ENCODE data around the gene COASY.

The COASY gene

GRCh38 chr17:42571435-42572225 is 9.7 kb downstream of the COASY start:
- no peak overlapping the region for H3K4me3 ChIP-seq (ENCODE audit: low read depth, low read length)

- no peak overlapping the region for H3K4me3 ChIP-seq (ENCODE audit: low read depth, low read length)
Measured at GRCh38 chr17:42573095-42573494, 11.1 kb downstream of the COASY start.

- no peak overlapping the region for H3K4me3 ChIP-seq (ENCODE audit: low read depth, low read length)
Measured at GRCh38 chr17:42574463-42574862, 12.5 kb downstream of the COASY start.

- H3K4me3 ChIP-seq (ENCODE audit: low read depth, low read length), result peak overlapping the region; percentile 90
Measured at GRCh38 chr17:42577140-42577531, 15.2 kb downstream of the COASY start.

- H3K4me3 ChIP-seq (ENCODE audit: low read depth, low read length), result peak within 1 kb of the TSS; percentile 90
Measured at GRCh38 chr17:42577532-42578281, 15.8 kb downstream of the COASY start, which contains the start of gene PSMC3IP. Gene PSMC3IP (minus strand): TSS chr17:42577729. CDS start chr17:42577686, 43 bp downstream.

GRCh38 chr17:42578282-42578869 is 16.4 kb downstream of the COASY start:
- peak overlapping the region; percentile 90 for H3K4me3 ChIP-seq (ENCODE audit: low read depth, low read length)

GRCh38 chr17:42579794-42580551 is 18.0 kb downstream of the COASY start:
- no peak overlapping the region for H3K4me3 ChIP-seq (ENCODE audit: low read depth, low read length)

- H3K4me3 ChIP-seq (ENCODE audit: low read depth, low read length), result no peak overlapping the region
Measured at GRCh38 chr17:42581744-42582270, 19.9 kb downstream of the COASY start.

- H3K4me3 ChIP-seq (ENCODE audit: low read depth, low read length), result no peak overlapping the region
Measured at GRCh38 chr17:42584880-42585279, 22.9 kb downstream of the COASY start.

- H3K4me3 ChIP-seq (ENCODE audit: low read depth, low read length), result no peak overlapping the region
Measured at GRCh38 chr17:42585353-42585752, 23.4 kb downstream of the COASY start.

- H3K4me3 ChIP-seq (ENCODE audit: low read depth, low read length), result no peak overlapping the region
Measured at GRCh38 chr17:42586514-42587230, 24.7 kb downstream of the COASY start.

- no peak overlapping the region for H3K4me3 ChIP-seq (ENCODE audit: low read depth, low read length)
Measured at GRCh38 chr17:42590886-42591285, 28.9 kb downstream of the COASY start.

GRCh38 chr17:42591411-42591810 is 29.5 kb downstream of the COASY start:
- H3K4me3 ChIP-seq (ENCODE audit: low read depth, low read length), result no peak overlapping the region

GRCh38 chr17:42596386-42596785 is 34.4 kb downstream of the COASY start:
- no peak overlapping the region for H3K4me3 ChIP-seq (ENCODE audit: low read depth, low read length)

GRCh38 chr17:42598905-42599304 is 37.0 kb downstream of the COASY start:
- H3K4me3 ChIP-seq (ENCODE audit: low read depth, low read length), result no peak overlapping the region

GRCh38 chr17:42603318-42603717 is 41.4 kb downstream of the COASY start:
- H3K4me3 ChIP-seq (ENCODE audit: low read depth, low read length), result no peak overlapping the region

GRCh38 chr17:42607769-42608168 is 45.8 kb downstream of the COASY start:
- H3K4me3 ChIP-seq (ENCODE audit: low read depth, low read length), result no peak overlapping the region

- H3K4me3 ChIP-seq (ENCODE audit: low read depth, low read length), result peak overlapping the region; percentile 76
Measured at GRCh38 chr17:42608305-42609181, 46.6 kb downstream of the COASY start.

- H3K4me3 ChIP-seq (ENCODE audit: low read depth, low read length), result peak within 1 kb of the TSS; percentile 90
Measured at GRCh38 chr17:42609182-42609813, 47.4 kb downstream of the COASY start, which contains the start of the genes RETREG3 and TUBG1. Gene RETREG3 (minus strand): TSS chr17:42609374. CDS start chr17:42609324, 50 bp downstream. Gene TUBG1 (plus strand): TSS chr17:42609683. CDS start chr17:42609738, 55 bp downstream.

All from iPS-11a (cell line).